GM23248 (cell line): ENCODE data around the gene ANKRD16.

Source experiments
- EZH2 ChIP-seq: fragments of 200-600 bp; sonication (generic); IDR thresholded peaks from 2 replicates; pipeline ENCODE4 v1.6.1; 2018; ENCODE audit warnings: antibody characterized with exemption, mild to moderate bottlenecking; ENCODE audit not compliant: insufficient read depth, poor library complexity, severe bottlenecking
- EZH2phosphoT487 ChIP-seq: fragments of 200-600 bp; sonication (generic); IDR thresholded peaks from 2 replicates; pipeline ENCODE4 v1.6.1; 2018; ENCODE audit warnings: antibody characterized with exemption, moderate library complexity, mild to moderate bottlenecking, low read depth; ENCODE audit not compliant: insufficient read depth

GRCh38 chr10:5903563-5903962 is 13.9 kb upstream of the ANKRD16 start:
- TF ChIP-seq EZH2phosphoT487 (no peak), EZH2 (no peak)
